Measurements from ENCODE around the gene GOLGA3. TPM values are rescaled to one million over a fixed set of nuclear protein-coding genes. Genes with fewer than 3 reads are reported as not detected.
A peak's percentile ranks its signal among the peaks of the same experiment; 100 is the strongest.

Gene GOLGA3
- total RNA-seq, 1 donor: 127 TPM

GRCh38 chr12:132739600-132740312 is 88.9 kb downstream of the GOLGA3 start:
- Histone ChIP-seq H3K4me2 (ENCODE audit: insufficient read depth, low read length) (no peak overlapping the region), H3K9me3 (ENCODE audit: low read depth, low read length) (no peaks in the 10 kb centered on the region), H3K79me2 (ENCODE audit: insufficient read depth, low read length) (peaks cover 65% of the 10 kb centered on the region), H2AFZ (ENCODE audit: low read length) (no peak overlapping the region), H3K4me1 (ENCODE audit: insufficient read depth, low read length) (no peaks in the 10 kb centered on the region), H3K36me3 (ENCODE audit: insufficient read depth, low read length) (peaks cover 88% of the 10 kb centered on the region), H3K4me3 (ENCODE audit: insufficient read depth, low read length) (no peak overlapping the region), H3K27ac (ENCODE audit: low read depth, low read length) (no peak overlapping the region), H3K27me3 (ENCODE audit: insufficient read depth, low read length) (no peaks in the 10 kb centered on the region), H4K20me1 (ENCODE audit: insufficient read depth, low read length) (peaks cover 40% of the 10 kb centered on the region)
- TF ChIP-seq CTCF (IDR thresholded peaks at IDR 0.05; ENCODE audit: extremely low read depth, low read depth, low read length): no peak
- peak; percentile 69 for DNase-seq (ENCODE audit: insufficient read length, low spot score, missing footprints)

GRCh38 chr12:132736913-132737312 is 91.8 kb downstream of the GOLGA3 start:
- H3K79me2 ChIP-seq (ENCODE audit: insufficient read depth, low read length): peaks cover 39% of the 10 kb centered on the region
- peak; percentile 43 for DNase-seq (ENCODE audit: insufficient read length, low spot score, missing footprints)

GRCh38 chr12:132736378-132736777 is 92.3 kb downstream of the GOLGA3 start:
- H4K20me1 ChIP-seq (ENCODE audit: insufficient read depth, low read length): peaks cover 18% of the 10 kb centered on the region

More at GRCh38 chr12:132736913-132737312, 91.8 kb downstream of the GOLGA3 start:
- H2AFZ ChIP-seq (ENCODE audit: low read length): no peak overlapping the region
- no peak overlapping the region for H3K4me3 ChIP-seq (ENCODE audit: insufficient read depth, low read length)
- no peak for TF ChIP-seq CTCF (IDR thresholded peaks at IDR 0.05; ENCODE audit: extremely low read depth, low read depth, low read length)
- no peak overlapping the region for H3K27ac ChIP-seq (ENCODE audit: low read depth, low read length)
- peaks cover 21% of the 10 kb centered on the region for H4K20me1 ChIP-seq (ENCODE audit: insufficient read depth, low read length)
- H3K4me1 ChIP-seq (ENCODE audit: insufficient read depth, low read length): no peaks in the 10 kb centered on the region
- no peaks in the 10 kb centered on the region for H3K9me3 ChIP-seq (ENCODE audit: low read depth, low read length)
- H3K27me3 ChIP-seq (ENCODE audit: insufficient read depth, low read length): no peaks in the 10 kb centered on the region
- peaks cover 92% of the 10 kb centered on the region for H3K36me3 ChIP-seq (ENCODE audit: insufficient read depth, low read length)
- H3K4me2 ChIP-seq (ENCODE audit: insufficient read depth, low read length): no peak overlapping the region

More at GRCh38 chr12:132736378-132736777, 92.3 kb downstream of the GOLGA3 start:
- peaks cover 92% of the 10 kb centered on the region for H3K36me3 ChIP-seq (ENCODE audit: insufficient read depth, low read length)
- no peaks in the 10 kb centered on the region for H3K27me3 ChIP-seq (ENCODE audit: insufficient read depth, low read length)
- no peak overlapping the region for H3K4me2 ChIP-seq (ENCODE audit: insufficient read depth, low read length)
- H2AFZ ChIP-seq (ENCODE audit: low read length): no peak overlapping the region
- no peak for TF ChIP-seq CTCF (IDR thresholded peaks at IDR 0.05; ENCODE audit: extremely low read depth, low read depth, low read length)
- H3K4me3 ChIP-seq (ENCODE audit: insufficient read depth, low read length): no peak overlapping the region
- H3K4me1 ChIP-seq (ENCODE audit: insufficient read depth, low read length): no peaks in the 10 kb centered on the region
- peak; percentile 62 for DNase-seq (ENCODE audit: insufficient read length, low spot score, missing footprints)
- H3K9me3 ChIP-seq (ENCODE audit: low read depth, low read length): no peaks in the 10 kb centered on the region
- H3K27ac ChIP-seq (ENCODE audit: low read depth, low read length): no peak overlapping the region
- H3K79me2 ChIP-seq (ENCODE audit: insufficient read depth, low read length): peaks cover 34% of the 10 kb centered on the region
